Peyer's patch (tissue), 4 donors: ENCODE results near the gene GSTP1.

Source experiments
- CTCF ChIP-seq, 6 experiments: fragments of 450-650 bp in 4 of 6; fragments of 200-600 bp in 2 of 6; sonication (generic) in 1 of 6; IDR thresholded peaks; one replicate each; pipeline ENCODE4 v1.5.1; 2017 to 2019; ENCODE audit warnings: antibody characterized with exemption in 6 of 6, mild to moderate bottlenecking in 3 of 6, moderate library complexity in 1 of 6
- POLR2A ChIP-seq, 2 donors: fragments of 450-650 bp; IDR thresholded peaks; one replicate each; pipeline ENCODE4 v1.5.1; 2017; ENCODE audit warnings: antibody characterized with exemption in 2 of 2, mild to moderate bottlenecking in 2 of 2, moderate library complexity in 2 of 2

GRCh38 chr11:67617243-67617953, 33.8 kb downstream of the GSTP1 start:
- TF ChIP-seq CTCF (IDR thresholded peaks at IDR 0.05) (no peak), POLR2A (IDR thresholded peaks at IDR 0.05) (no peak)
